Activated CD8-positive, alpha-beta memory T cell treated with anti-CD3 and anti-CD28 coated beads, Interleukin-2, amount 50 U/mL, for 1 hour (primary cell): ENCODE data around the gene RNASE7.
"Not testable (repeated sequence)": the region's sequence is repeated elsewhere in the genome, so short reads cannot be mapped to it uniquely, and the experiment has no call there.

Experiments
- DNase-seq: peaks from one replicate; pipeline ENCODE4 v3.0.0-alpha.2; 2020; ENCODE audit errors: extremely low read depth

The RNASE7 gene

GRCh38 chr14:21023817-21024584 lies 18.2 kb upstream of the RNASE7 start:
- no peak for DNase-seq

GRCh38 chr14:21024585-21025370 lies 17.4 kb upstream of the RNASE7 start, which contains the start of gene NDRG2:
Gene NDRG2 (minus strand): TSS chr14:21025061. CDS start chr14:21023315, 1,746 bp downstream.
- DNase-seq, result peak; percentile 43

- DNase-seq, result no peak
Observed at GRCh38 chr14:21025371-21026273, 16.5 kb upstream of the RNASE7 start.

- no peak for DNase-seq
Observed at GRCh38 chr14:21026274-21026987, 15.7 kb upstream of the RNASE7 start.

- no peak for DNase-seq
Observed at GRCh38 chr14:21026988-21027315, 15.2 kb upstream of the RNASE7 start.

- no peak for DNase-seq
Observed at GRCh38 chr14:21029917-21030316, 12.2 kb upstream of the RNASE7 start, which contains the start of gene TPPP2. Gene TPPP2 (plus strand): TSS chr14:21030217. CDS start chr14:21030582, 365 bp downstream.

GRCh38 chr14:21030531-21030930 lies 11.6 kb upstream of the RNASE7 start:
- DNase-seq, result no peak

- DNase-seq, result no peak
Observed at GRCh38 chr14:21032326-21033132, 9.6 kb upstream of the RNASE7 start.

GRCh38 chr14:21033133-21033698 lies 8.9 kb upstream of the RNASE7 start:
- DNase-seq, result no peak

- DNase-seq, result no peak
Observed at GRCh38 chr14:21034707-21035106, 7.5 kb upstream of the RNASE7 start, which contains the start of gene RNASE13. Gene RNASE13 (minus strand): TSS chr14:21034807. CDS start chr14:21034288, 519 bp downstream.

- no peak for DNase-seq
Observed at GRCh38 chr14:21036751-21037150, 5.4 kb upstream of the RNASE7 start.

GRCh38 chr14:21037156-21037555 lies 5.0 kb upstream of the RNASE7 start:
- DNase-seq, result no peak

GRCh38 chr14:21038441-21039422 lies 3.4 kb upstream of the RNASE7 start:
- DNase-seq, result no peak

- DNase-seq, result peak; percentile 10
Observed at GRCh38 chr14:21039585-21040369, 2.4 kb upstream of the RNASE7 start.

GRCh38 chr14:21040370-21040925 lies 1.7 kb upstream of the RNASE7 start:
- no peak for DNase-seq

GRCh38 chr14:21040941-21041340 lies 1.2 kb upstream of the RNASE7 start:
- DNase-seq, result not testable (repeated sequence)

GRCh38 chr14:21042918-21043317 lies 756 bp downstream of the RNASE7 start:
- no peak for DNase-seq
